ENCODE data around the gene GRIK3. TPM values are rescaled to one million over a fixed set of nuclear protein-coding genes. Genes with fewer than 3 reads are reported as not detected.

GRIK3 gene
- total RNA-seq, 1 donor from 2014 or later, result 0.27 TPM

DNA sequence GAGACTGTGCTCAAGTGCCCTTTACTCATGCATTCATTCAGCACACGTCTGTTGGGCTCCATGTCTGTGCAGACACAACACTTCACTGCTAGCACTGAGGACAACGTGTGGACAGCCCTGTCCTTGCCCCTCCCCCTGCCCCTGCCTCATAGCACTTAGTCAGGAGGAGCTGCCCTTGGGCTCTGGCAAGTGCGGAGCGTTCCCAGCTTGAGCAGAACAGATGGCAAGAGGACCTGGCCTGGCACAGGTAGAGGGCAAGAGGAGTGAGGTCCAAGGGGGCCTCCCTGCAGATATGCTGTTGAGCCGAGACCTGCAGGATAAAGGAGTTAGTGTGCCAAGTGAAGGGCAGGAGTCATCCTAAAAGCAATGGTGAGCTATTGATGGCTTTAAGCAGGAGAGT is 81.3 kb downstream of the GRIK3 start:
- peaks cover 10% of the 10 kb centered on the region for H3K27me3 ChIP-seq (ENCODE audit: low read depth)
- intact Hi-C loops (cut with DNase I), result no loop called here
- ATAC-seq, result no peak

GRCh38 chr1:36951761-36952160 is 82.6 kb downstream of the GRIK3 start:
- H3K9me3 ChIP-seq, result no peaks in the 10 kb centered on the region
- H3K27me3 ChIP-seq (ENCODE audit: low read depth), result peaks cover 10% of the 10 kb centered on the region
- no peak overlapping the region for H3K4me3 ChIP-seq
- intact Hi-C loops (cut with DNase I), result no loop called here
- DNase-seq (no peak), ATAC-seq (no peak)
- no peak for TF ChIP-seq CTCF (IDR thresholded peaks at IDR 0.05)
- no peaks in the 10 kb centered on the region for H3K36me3 ChIP-seq
- H3K27ac ChIP-seq, result no peak overlapping the region
- H3K4me1 ChIP-seq, result no peaks in the 10 kb centered on the region

More for the DNA sequence above, 81.3 kb downstream of the GRIK3 start:
- Histone ChIP-seq H3K9me3 (no peaks in the 10 kb centered on the region), H3K4me3 (no peak overlapping the region), H3K27ac (no peak overlapping the region), H3K4me1 (no peaks in the 10 kb centered on the region), H3K36me3 (no peaks in the 10 kb centered on the region)
- no peak for TF ChIP-seq CTCF (IDR thresholded peaks at IDR 0.05)
- DNase-seq, result no peak

DNA sequence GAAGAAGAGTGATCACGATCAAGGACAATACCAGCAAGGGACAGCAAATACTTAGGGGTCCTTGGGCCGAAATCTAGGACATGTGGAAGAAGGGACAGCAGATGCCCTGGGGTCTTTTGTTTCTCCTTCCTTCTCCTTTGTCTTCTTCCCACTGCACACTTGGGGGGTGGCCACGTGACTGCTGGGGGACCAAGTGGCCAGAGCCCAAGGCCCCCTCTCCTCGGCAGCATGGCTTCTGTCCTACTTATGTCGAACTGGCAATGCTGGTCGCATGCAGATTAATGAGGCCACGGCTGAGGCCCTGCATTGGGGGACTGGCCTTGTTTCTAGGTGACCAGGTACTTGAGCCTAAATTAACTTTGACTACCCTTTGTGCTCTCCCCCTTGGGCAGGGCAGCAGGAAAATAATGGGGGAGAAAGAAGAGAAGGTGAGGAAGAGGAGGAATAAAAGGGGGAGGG is 83.0 kb downstream of the GRIK3 start:
- Histone ChIP-seq H3K36me3 (no peaks in the 10 kb centered on the region), H3K27ac (no peak overlapping the region), H3K4me1 (no peaks in the 10 kb centered on the region), H3K27me3 (ENCODE audit: low read depth) (peaks cover 10% of the 10 kb centered on the region), H3K9me3 (no peaks in the 10 kb centered on the region), H3K4me3 (no peak overlapping the region)
- intact Hi-C loops (cut with DNase I), result no loop called here
- DNase-seq (no peak), ATAC-seq (no peak)
- TF ChIP-seq CTCF (IDR thresholded peaks at IDR 0.05), result no peak

DNA sequence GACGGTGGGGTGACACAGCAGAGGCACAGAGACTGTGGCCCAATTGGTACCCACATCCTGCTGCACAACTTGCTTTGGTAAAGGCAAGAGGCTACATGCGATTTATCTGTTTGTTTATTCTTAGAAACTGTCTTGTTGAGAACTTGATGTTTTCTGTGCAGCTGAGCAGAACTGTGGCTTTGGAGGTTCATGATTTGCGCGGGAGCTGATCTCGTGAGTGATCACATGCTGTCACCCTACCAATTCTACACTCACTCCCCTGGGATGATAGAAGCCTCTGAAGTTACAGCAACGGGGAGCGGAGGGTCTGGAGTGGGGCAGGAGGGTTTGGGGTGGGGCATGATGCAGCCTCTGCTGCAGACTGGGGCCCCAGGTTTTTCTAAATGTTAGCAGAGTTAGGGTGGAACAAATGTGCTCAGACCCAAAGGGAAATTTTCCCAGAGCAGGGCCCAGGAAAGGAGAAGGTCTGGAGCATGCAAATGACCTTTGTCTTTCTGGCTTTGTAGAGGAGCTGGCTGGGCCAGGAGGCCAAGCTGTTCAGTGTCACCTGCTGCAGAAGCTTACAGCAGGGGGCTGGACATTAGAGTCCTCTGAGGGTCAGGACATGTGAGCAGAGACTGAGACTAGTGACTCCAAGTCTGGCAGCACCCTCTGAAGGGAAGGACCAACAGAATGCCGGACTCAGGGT is 83.6 kb downstream of the GRIK3 start:
- DNase-seq (no peak), ATAC-seq (no peak)
- Histone ChIP-seq H3K36me3 (no peaks in the 10 kb centered on the region), H3K9me3 (no peaks in the 10 kb centered on the region), H3K4me3 (no peak overlapping the region), H3K4me1 (no peaks in the 10 kb centered on the region), H3K27ac (no peak overlapping the region), H3K27me3 (ENCODE audit: low read depth) (peaks cover 10% of the 10 kb centered on the region)
- TF ChIP-seq CTCF (IDR thresholded peaks at IDR 0.05), result no peak
- intact Hi-C loops (cut with DNase I), result no loop called here

DNA sequence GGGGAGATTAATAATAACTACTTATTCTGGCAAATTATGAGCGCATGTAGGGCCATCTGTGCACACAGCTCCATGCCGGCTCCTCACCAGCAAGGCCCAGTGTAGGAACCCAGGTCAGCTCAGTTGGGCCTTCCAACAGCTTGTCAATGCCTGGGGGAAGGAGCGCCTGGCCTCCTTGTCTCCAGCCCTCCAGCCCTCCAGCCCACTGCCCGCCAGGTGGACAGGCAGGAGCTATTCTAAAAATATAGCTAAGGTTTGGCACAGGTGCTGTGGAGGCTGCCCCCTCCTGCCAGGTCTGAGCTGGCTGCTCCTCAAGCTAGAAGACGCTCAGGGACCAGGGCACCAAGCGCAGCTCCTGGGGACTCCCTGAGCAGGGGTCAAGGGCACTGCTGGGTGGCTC is 85.7 kb downstream of the GRIK3 start:
- no peak overlapping the region for H3K4me3 ChIP-seq
- intact Hi-C loops (cut with DNase I), result no loop called here
- no peaks in the 10 kb centered on the region for H3K4me1 ChIP-seq
- H3K27ac ChIP-seq, result no peak overlapping the region
- ATAC-seq (no peak), DNase-seq (no peak)
- H3K9me3 ChIP-seq, result no peaks in the 10 kb centered on the region
- H3K27me3 ChIP-seq (ENCODE audit: low read depth), result peaks cover 13% of the 10 kb centered on the region
- H3K36me3 ChIP-seq, result no peaks in the 10 kb centered on the region
- TF ChIP-seq CTCF (IDR thresholded peaks at IDR 0.05), result no peak

Data from lower lobe of right lung (tissue), 2 donors.